H7 (cell line): ENCODE results near the gene KLHL22. TPM values are rescaled to one million over a fixed set of nuclear protein-coding genes. Genes with fewer than 3 reads are reported as not detected.

Experiments
- DNase-seq: peaks from one replicate; pipeline ENCODE4 v3.0.0; 2012
- H3K27me3 ChIP-seq: 2 replicates; pipeline ENCODE4 v1.6.0; 2011; ENCODE audit warnings: mild to moderate bottlenecking, low read length; ENCODE audit not compliant: control insufficient read depth, insufficient read depth
- H3K36me3 ChIP-seq: replicated peaks from 2 replicates; pipeline ENCODE4 v1.5.1; 2011; ENCODE audit warnings: low read length; ENCODE audit not compliant: control insufficient read depth, insufficient read depth
- H3K4me3 ChIP-seq: 2 replicates; pipeline ENCODE4 v1.5.1; 2011; ENCODE audit warnings: low read depth, mild to moderate bottlenecking, control low read depth, low read length, moderate library complexity; ENCODE audit not compliant: insufficient read depth
- total RNA-seq: library from RNA; depleted of rRNA; stranded (reverse); fragments of >200 nt; shearing (Covaris generic); gene quantifications from 2 replicates; pipeline ENCODE4 v1.2.3, GENCODE V29; 2014

The KLHL22 gene
- total RNA-seq, 1 experiment from 2014 or later = 28.9 TPM

GRCh38 chr22:20530368-20531153 is 35.0 kb upstream of the KLHL22 start:
- peak; percentile 50 for DNase-seq

GRCh38 chr22:20528405-20528978 is 32.9 kb upstream of the KLHL22 start:
- DNase-seq = no peak
- Histone ChIP-seq H3K36me3 (no peaks in the 10 kb centered on the region; the same call in 1 of the 2 replicates), H3K27me3 (no peaks in the 10 kb centered on the region), H3K4me3 (no peak overlapping the region)

More at GRCh38 chr22:20530368-20531153, 35.0 kb upstream of the KLHL22 start:
- Histone ChIP-seq H3K36me3 (no peaks in the 10 kb centered on the region; the same call in 1 of the 2 replicates), H3K27me3 (no peaks in the 10 kb centered on the region), H3K4me3 (no peak overlapping the region)

- no peak for DNase-seq
- Histone ChIP-seq H3K36me3 (no peaks in the 10 kb centered on the region; the same call in 1 of the 2 replicates), H3K27me3 (no peaks in the 10 kb centered on the region), H3K4me3 (no peak overlapping the region)
These were observed 31.2 kb upstream of the KLHL22 start for GRCh38 chr22:20526628-20527355.

- Histone ChIP-seq H3K27me3 (no peaks in the 10 kb centered on the region), H3K4me3 (no peak overlapping the region), H3K36me3 (no peaks in the 10 kb centered on the region; the same call in 1 of the 2 replicates)
- no peak for DNase-seq
These were observed 30.7 kb upstream of the KLHL22 start for GRCh38 chr22:20526305-20526627.

GRCh38 chr22:20525048-20525447 is 29.5 kb upstream of the KLHL22 start:
- DNase-seq = no peak
- Histone ChIP-seq H3K36me3 (peaks cover 2% of the 10 kb centered on the region), H3K4me3 (no peak overlapping the region), H3K27me3 (no peaks in the 10 kb centered on the region)

- H3K27me3 ChIP-seq = no peaks in the 10 kb centered on the region
- H3K36me3 ChIP-seq = peaks cover 3% of the 10 kb centered on the region
- DNase-seq = peak; percentile 41
- no peak overlapping the region for H3K4me3 ChIP-seq
These were observed 28.4 kb upstream of the KLHL22 start for GRCh38 chr22:20524004-20524481.

GRCh38 chr22:20523086-20523983 is 27.7 kb upstream of the KLHL22 start:
- peaks cover 3% of the 10 kb centered on the region for H3K36me3 ChIP-seq
- DNase-seq = no peak
- H3K4me3 ChIP-seq = no peak overlapping the region
- no peaks in the 10 kb centered on the region for H3K27me3 ChIP-seq

- no peak for DNase-seq
- H3K27me3 ChIP-seq = no peaks in the 10 kb centered on the region
- peaks cover 3% of the 10 kb centered on the region for H3K36me3 ChIP-seq
- no peak overlapping the region for H3K4me3 ChIP-seq
These were observed 26.8 kb upstream of the KLHL22 start for GRCh38 chr22:20522134-20523004.

- Histone ChIP-seq H3K27me3 (no peaks in the 10 kb centered on the region), H3K36me3 (peaks cover 3% of the 10 kb centered on the region), H3K4me3 (no peak overlapping the region)
- DNase-seq = no peak
These were observed 24.5 kb upstream of the KLHL22 start for GRCh38 chr22:20520093-20520511.

- peaks cover 4% of the 10 kb centered on the region for H3K36me3 ChIP-seq
- no peak for DNase-seq
- H3K27me3 ChIP-seq = no peaks in the 10 kb centered on the region
- no peak overlapping the region for H3K4me3 ChIP-seq
These were observed 24.0 kb upstream of the KLHL22 start for GRCh38 chr22:20519558-20519957.

GRCh38 chr22:20517841-20518592 is 22.4 kb upstream of the KLHL22 start:
- Histone ChIP-seq H3K36me3 (peaks cover 5% of the 10 kb centered on the region), H3K27me3 (no peaks in the 10 kb centered on the region), H3K4me3 (no peak overlapping the region)
- no peak for DNase-seq

- no peak for DNase-seq
- Histone ChIP-seq H3K4me3 (no peak overlapping the region), H3K27me3 (no peaks in the 10 kb centered on the region), H3K36me3 (peaks cover 5% of the 10 kb centered on the region)
These were observed 21.8 kb upstream of the KLHL22 start for GRCh38 chr22:20517422-20517821.

GRCh38 chr22:20516399-20516798 is 20.8 kb upstream of the KLHL22 start:
- Histone ChIP-seq H3K4me3 (no peak overlapping the region), H3K27me3 (no peaks in the 10 kb centered on the region), H3K36me3 (peaks cover 5% of the 10 kb centered on the region)
- no peak for DNase-seq
